Central memory CD8-positive, alpha-beta T cell (primary cell): ENCODE measurements around the gene ZNF557.
"Not testable (repeated sequence)": the region's sequence is repeated elsewhere in the genome, so short reads cannot be mapped to it uniquely, and the experiment has no call there.

Experiments used
- ATAC-seq: fragments of 150-1000 bp; cut with Tn5 transposase; replicated peaks from 2 replicates; pipeline ENCODE4 v1.10.0; 2022; ENCODE audit warnings: mild to moderate bottlenecking, moderate FRiP score, moderate number of reproducible peaks; ENCODE audit not compliant: poor library complexity, severe bottlenecking; ENCODE audit errors: extremely low read depth
- DNase-seq, 2 donors: peaks; one replicate each; pipeline ENCODE4 v3.0.0; 2021; ENCODE audit warnings: low spot score in 2 of 2
- H3K27ac Mint-ChIP-seq: one replicate; pipeline ENCODE4 v1.8.0; 2022; ENCODE audit warnings: low read depth, mild to moderate bottlenecking, moderate library complexity, mixed read lengths
- H3K27me3 Mint-ChIP-seq: one replicate; pipeline ENCODE4 v1.8.0; 2022; ENCODE audit warnings: mixed read lengths
- H3K36me3 Mint-ChIP-seq: one replicate; pipeline ENCODE4 v1.8.0; 2022; ENCODE audit warnings: mild to moderate bottlenecking, moderate library complexity, mixed read lengths; ENCODE audit not compliant: insufficient read depth
- H3K4me1 Mint-ChIP-seq: one replicate; pipeline ENCODE4 v1.8.0; 2022; ENCODE audit warnings: mixed read lengths
- H3K4me3 Mint-ChIP-seq: one replicate; pipeline ENCODE4 v1.8.0; 2022; ENCODE audit warnings: mild to moderate bottlenecking, moderate library complexity, mixed read lengths
- H3K9me3 Mint-ChIP-seq: one replicate; pipeline ENCODE4 v1.8.0; 2022; ENCODE audit warnings: mixed read lengths

Gene ZNF557

DNA sequence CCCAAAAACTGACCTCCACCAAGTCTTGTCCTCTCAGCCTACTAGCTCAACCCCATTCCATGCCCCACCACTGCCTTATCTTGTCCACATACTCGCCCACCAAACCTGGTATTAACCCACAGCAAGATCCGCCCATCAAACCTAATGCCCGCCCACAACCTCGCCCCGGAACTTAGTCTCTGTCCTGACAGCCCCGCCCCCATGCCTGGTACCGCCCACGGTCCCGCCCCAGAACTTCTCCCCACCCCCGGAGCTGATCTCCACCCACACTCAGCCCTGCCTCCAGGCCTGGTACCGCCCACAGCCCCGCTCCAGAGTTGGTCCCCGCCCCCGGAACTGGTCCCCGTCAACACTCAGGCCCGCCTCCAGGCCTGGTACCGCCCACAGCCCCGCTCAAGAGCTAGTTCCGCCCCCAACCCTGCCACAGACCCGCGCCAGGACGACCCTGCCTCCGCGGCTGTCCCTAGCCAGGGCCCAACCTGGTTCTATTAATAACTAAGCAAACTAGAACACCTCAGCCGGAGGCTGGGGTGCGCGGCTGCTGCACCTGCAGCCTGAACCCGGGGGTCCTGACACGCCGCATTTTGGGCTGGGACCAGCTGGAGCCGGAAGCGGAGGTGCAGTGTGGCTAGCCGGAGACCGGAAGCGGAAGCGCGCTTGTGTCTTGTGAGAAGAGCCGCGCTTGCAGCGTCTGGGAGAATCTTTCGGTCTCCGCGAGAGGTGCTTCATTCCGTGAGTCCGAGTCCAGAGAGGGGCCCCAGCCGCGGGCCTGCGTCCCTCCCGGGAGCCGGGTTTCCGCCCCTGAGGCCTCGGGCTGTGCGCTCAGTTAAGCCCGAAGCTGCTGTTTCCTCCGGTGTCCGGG is at the start of gene ZNF557:
TSS of gene ZNF557 (plus strand) at position 662 of the 862 bp plus-strand sequence. CDS start 5,372 bp downstream, outside the sequence.
- H3K27ac Mint-ChIP-seq = peak within 1 kb of the TSS; percentile 91
- no peaks in the 10 kb centered on the region for H3K27me3 Mint-ChIP-seq
- no peaks in the 10 kb centered on the region for H3K9me3 Mint-ChIP-seq
- H3K4me3 Mint-ChIP-seq = peak within 1 kb of the TSS; percentile 90
- peaks cover 39% of the 10 kb centered on the region for H3K36me3 Mint-ChIP-seq
- peaks cover 20% of the 10 kb centered on the region for H3K4me1 Mint-ChIP-seq
- DNase-seq (peak; percentile 98 to 99), ATAC-seq (peak; percentile 95)

DNA sequence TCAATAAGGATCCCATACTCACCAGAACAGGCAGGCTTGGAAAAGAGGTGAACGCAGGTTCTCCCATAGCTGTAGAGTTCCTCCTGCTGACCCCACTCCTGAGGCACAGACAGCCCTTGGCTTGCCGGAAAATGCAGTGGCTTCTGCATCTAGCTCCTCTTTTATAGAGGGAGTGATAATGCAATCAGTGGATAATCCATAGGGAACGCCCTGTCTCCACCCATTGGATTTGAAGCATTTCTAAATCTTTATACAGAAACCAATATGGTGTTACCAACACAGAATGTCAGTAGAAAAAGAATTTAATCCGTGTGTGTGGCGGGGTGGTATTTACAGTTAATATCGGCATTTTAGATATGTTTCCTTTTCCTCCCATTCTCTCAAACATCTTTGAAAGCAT is 48.2 kb upstream of the ZNF557 start, which contains the start of gene MBD3L2B:
TSS of gene MBD3L2B (minus strand) at position 101 of the 400 bp plus-strand sequence. CDS start at position 67, 34 bp downstream.
- ATAC-seq, H3K9me3 Mint-ChIP-seq, H3K4me3 Mint-ChIP-seq, DNase-seq, H3K27ac Mint-ChIP-seq, H3K36me3 Mint-ChIP-seq, H3K4me1 Mint-ChIP-seq, H3K27me3 Mint-ChIP-seq: not testable (repeated sequence)

DNA sequence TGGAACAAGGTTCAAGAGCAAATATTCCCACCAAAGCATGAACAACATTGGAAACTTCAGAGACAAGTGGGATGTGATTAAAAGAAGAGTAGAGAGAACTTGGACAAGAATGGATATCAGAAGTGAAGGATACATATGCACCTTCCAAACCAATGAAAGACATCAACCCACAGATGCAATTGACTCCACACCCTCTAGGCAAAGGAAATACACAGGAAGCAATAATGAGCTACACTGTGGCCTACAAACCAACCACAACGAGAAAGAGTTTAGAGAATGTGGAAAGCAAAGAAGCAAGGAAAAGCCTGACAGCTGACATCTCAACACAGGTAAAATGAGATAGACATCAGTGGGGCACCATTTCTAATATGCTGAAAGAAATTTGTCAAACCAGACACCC is 40.7 kb upstream of the ZNF557 start:
- H3K27ac Mint-ChIP-seq, H3K9me3 Mint-ChIP-seq, H3K27me3 Mint-ChIP-seq, H3K36me3 Mint-ChIP-seq, H3K4me3 Mint-ChIP-seq, DNase-seq, H3K4me1 Mint-ChIP-seq: not testable (repeated sequence)
- peak; percentile 58 for ATAC-seq

DNA sequence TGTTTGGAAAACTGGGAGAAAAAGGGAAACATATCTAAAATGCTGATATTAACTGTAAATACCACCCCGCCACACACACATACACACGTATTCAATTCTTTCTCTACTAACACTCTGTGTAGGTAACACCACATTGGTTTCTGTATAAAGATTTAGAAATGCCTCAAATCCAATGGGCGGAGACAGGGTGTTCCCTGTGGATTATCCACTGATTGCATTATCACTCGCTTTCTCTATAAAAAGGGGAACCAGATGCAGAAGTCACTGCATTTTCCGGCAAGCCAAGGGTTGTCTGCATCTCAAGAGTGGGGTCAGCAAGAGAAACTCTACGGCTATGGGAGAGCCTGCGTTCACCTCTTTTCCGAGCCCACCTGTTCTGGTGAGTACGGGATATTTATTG is 39.2 kb upstream of the ZNF557 start, which contains the start of gene MBD3L5:
TSS of gene MBD3L5 (plus strand) at position 301 of the 400 bp plus-strand sequence. CDS start at position 335, 34 bp downstream.
- H3K27me3 Mint-ChIP-seq, ATAC-seq, H3K4me1 Mint-ChIP-seq, H3K4me3 Mint-ChIP-seq, H3K9me3 Mint-ChIP-seq, H3K27ac Mint-ChIP-seq, H3K36me3 Mint-ChIP-seq, DNase-seq: not testable (repeated sequence)

DNA sequence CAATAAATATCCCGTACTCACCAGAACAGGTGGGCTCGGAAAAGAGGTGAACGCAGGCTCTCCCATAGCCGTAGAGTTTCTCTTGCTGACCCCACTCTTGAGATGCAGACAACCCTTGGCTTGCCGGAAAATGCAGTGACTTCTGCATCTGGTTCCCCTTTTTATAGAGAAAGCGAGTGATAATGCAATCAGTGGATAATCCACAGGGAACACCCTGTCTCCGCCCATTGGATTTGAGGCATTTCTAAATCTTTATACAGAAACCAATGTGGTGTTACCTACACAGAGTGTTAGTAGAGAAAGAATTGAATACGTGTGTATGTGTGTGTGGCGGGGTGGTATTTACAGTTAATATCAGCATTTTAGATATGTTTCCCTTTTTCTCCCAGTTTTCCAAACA is 29.4 kb upstream of the ZNF557 start, which contains the start of gene MBD3L4:
TSS of gene MBD3L4 (minus strand) at position 101 of the 400 bp plus-strand sequence. CDS start at position 66, 35 bp downstream.
- ATAC-seq, H3K9me3 Mint-ChIP-seq, H3K36me3 Mint-ChIP-seq, H3K4me3 Mint-ChIP-seq, H3K27me3 Mint-ChIP-seq, H3K4me1 Mint-ChIP-seq, H3K27ac Mint-ChIP-seq, DNase-seq: not testable (repeated sequence)

DNA sequence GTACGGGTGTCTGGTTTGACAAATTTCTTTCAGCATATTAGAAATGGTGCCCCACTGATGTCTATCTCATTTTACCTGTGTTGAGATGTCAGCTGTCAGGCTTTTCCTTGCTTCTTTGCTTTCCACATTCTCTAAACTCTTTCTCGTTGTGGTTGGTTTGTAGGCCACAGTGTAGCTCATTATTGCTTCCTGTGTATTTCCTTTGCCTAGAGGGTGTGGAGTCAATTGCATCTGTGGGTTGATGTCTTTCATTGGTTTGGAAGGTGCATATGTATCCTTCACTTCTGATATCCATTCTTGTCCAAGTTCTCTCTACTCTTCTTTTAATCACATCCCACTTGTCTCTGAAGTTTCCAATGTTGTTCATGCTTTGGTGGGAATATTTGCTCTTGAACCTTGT is 27.9 kb upstream of the ZNF557 start:
- not testable (repeated sequence) for DNase-seq, H3K9me3 Mint-ChIP-seq, H3K4me1 Mint-ChIP-seq, H3K27ac Mint-ChIP-seq, H3K4me3 Mint-ChIP-seq, H3K36me3 Mint-ChIP-seq, H3K27me3 Mint-ChIP-seq
- peak; percentile 70 for ATAC-seq

DNA sequence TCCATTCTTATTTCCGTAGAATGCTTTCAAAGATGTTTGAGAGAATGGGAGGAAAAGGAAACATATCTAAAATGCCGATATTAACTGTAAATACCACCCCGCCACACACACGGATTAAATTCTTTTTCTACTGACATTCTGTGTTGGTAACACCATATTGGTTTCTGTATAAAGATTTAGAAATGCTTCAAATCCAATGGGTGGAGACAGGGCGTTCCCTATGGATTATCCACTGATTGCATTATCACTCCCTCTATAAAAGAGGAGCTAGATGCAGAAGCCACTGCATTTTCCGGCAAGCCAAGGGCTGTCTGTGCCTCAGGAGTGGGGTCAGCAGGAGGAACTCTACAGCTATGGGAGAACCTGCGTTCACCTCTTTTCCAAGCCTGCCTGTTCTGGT is 20.5 kb upstream of the ZNF557 start, which contains the start of gene MBD3L2:
TSS of gene MBD3L2 (plus strand) at position 301 of the 400 bp plus-strand sequence. CDS start at position 354, 53 bp downstream.
- H3K36me3 Mint-ChIP-seq, H3K9me3 Mint-ChIP-seq, H3K4me1 Mint-ChIP-seq, H3K27ac Mint-ChIP-seq, H3K4me3 Mint-ChIP-seq, DNase-seq, ATAC-seq, H3K27me3 Mint-ChIP-seq: not testable (repeated sequence)

DNA sequence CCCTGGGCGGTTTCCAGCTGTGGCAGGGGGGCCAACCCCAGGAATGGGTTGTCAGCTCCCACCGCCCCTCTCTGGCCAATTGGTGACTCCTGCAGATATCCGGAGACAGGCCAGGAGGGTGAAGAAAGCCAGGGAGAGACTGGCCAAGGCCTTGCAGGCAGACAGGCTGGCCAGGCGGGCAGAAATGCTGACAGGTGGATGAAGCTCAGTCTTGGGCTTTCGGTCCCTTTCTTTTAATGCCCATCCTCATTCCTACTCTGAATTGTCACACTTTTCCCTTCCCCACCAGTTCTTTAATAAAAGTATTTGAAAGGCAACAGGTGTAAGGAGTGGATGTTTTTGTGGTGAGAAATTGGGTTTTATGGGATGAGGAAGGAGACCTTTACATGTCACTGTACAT is 18.1 kb upstream of the ZNF557 start:
- H3K36me3 Mint-ChIP-seq, H3K4me1 Mint-ChIP-seq, H3K4me3 Mint-ChIP-seq, DNase-seq, ATAC-seq, H3K27me3 Mint-ChIP-seq, H3K9me3 Mint-ChIP-seq, H3K27ac Mint-ChIP-seq: not testable (repeated sequence)

DNA sequence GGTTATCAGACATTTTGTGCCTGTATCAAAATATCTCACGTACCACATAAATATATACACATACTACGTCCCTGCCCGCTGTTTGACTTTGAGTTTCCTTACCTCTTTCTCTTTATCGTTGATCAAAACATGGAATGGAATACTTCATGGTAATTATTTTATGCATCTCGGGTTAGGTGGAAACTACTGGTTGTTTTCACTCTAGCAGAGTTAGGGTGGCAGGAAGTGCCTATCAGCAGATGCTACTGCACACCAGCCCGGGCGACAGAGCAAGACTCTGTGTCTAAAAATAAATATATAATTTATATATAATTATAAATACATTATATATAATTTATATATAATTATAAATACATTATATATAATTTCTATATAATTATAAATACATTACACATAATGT is 16.6 kb upstream of the ZNF557 start:
- not testable (repeated sequence) for H3K9me3 Mint-ChIP-seq, ATAC-seq, H3K36me3 Mint-ChIP-seq, DNase-seq, H3K4me1 Mint-ChIP-seq, H3K27me3 Mint-ChIP-seq, H3K4me3 Mint-ChIP-seq, H3K27ac Mint-ChIP-seq

DNA sequence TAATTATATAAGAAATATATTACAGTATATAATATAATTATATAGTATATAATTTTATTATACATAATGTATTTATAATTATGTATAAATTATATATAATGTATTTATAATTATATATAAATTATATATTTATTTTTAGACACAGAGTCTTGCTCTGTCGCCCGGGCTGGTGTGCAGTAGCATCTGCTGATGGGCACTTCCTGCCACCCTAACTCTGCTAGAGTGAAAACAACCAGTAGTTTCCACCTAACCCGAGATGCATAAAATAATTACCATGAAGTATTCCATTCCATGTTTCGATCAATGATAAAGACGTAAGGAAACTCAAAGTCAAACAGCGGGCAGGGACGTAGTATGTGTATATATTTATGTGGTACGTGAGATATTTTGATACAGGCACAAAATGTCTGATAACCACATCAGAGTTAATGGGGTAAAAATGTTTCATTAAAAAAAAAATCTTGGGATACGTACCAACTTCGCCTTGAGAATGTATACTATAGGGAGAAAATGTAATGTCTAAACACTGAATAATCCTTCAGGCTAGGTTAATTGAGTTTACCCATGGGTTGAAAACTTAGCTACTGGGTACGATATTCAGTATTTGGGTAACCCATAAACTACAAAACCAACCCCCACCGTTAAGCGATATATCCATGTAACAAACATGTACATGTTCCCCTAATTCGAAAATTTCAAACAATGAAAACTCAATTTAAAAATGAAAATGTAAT is 14.7 kb upstream of the ZNF557 start:
- not testable (repeated sequence) for H3K36me3 Mint-ChIP-seq, H3K4me1 Mint-ChIP-seq, H3K27me3 Mint-ChIP-seq, H3K27ac Mint-ChIP-seq, H3K9me3 Mint-ChIP-seq, DNase-seq, ATAC-seq, H3K4me3 Mint-ChIP-seq

DNA sequence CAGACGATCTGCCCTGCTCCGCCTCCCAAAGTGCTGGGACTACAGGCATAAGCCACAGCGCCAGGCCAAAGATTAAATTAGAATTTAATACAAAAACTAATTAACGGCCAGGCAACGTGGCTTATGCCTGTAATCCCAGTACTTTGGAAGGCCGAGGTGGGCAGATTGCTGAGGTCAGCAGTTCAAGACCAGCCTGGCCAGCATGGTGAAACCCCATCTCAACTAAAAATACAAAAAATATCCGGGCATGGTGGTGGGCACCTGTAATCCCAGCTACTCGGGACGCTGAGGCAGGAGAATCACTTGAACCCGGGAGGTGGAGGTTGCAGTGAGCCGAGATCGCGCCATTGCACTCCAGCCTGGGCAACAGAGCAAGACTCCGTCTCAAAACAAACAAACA is 13.8 kb upstream of the ZNF557 start:
- not testable (repeated sequence) for H3K4me3 Mint-ChIP-seq, H3K4me1 Mint-ChIP-seq, H3K27me3 Mint-ChIP-seq, H3K36me3 Mint-ChIP-seq, H3K9me3 Mint-ChIP-seq, DNase-seq, ATAC-seq, H3K27ac Mint-ChIP-seq

DNA sequence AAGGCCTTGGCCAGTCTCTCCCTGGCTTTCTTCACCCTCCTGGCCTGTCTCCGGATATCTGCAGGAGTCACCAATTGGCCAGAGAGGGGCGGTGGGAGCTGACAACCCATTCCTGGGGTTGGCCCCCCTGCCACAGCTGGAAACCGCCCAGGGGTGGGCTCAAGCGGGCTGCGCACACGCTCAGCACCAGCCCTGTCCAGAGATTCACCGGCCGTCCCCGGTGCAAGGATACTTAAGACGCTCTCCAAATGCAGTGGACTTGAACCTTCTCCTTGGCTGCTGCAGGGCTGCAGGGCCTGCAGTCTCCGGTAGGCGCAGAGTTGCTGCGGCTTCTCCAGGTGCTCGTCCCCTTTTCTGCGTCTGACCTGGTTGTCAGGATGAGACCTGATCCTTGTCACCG is 13.1 kb upstream of the ZNF557 start:
- not testable (repeated sequence) for DNase-seq, H3K27me3 Mint-ChIP-seq, H3K4me1 Mint-ChIP-seq, H3K9me3 Mint-ChIP-seq, H3K4me3 Mint-ChIP-seq, H3K27ac Mint-ChIP-seq, ATAC-seq, H3K36me3 Mint-ChIP-seq
